ENCODE results near the gene BCL2L15. TPM values are rescaled to one million over a fixed set of nuclear protein-coding genes. Genes with fewer than 3 reads are reported as not detected.

BCL2L15 gene
- total and polyA plus RNA-seq, 2 of the 13 experiments (the other 11 are each of a cell fraction or from before 2014, with no cell fraction given): 0.03 to 0.27 TPM

DNA sequence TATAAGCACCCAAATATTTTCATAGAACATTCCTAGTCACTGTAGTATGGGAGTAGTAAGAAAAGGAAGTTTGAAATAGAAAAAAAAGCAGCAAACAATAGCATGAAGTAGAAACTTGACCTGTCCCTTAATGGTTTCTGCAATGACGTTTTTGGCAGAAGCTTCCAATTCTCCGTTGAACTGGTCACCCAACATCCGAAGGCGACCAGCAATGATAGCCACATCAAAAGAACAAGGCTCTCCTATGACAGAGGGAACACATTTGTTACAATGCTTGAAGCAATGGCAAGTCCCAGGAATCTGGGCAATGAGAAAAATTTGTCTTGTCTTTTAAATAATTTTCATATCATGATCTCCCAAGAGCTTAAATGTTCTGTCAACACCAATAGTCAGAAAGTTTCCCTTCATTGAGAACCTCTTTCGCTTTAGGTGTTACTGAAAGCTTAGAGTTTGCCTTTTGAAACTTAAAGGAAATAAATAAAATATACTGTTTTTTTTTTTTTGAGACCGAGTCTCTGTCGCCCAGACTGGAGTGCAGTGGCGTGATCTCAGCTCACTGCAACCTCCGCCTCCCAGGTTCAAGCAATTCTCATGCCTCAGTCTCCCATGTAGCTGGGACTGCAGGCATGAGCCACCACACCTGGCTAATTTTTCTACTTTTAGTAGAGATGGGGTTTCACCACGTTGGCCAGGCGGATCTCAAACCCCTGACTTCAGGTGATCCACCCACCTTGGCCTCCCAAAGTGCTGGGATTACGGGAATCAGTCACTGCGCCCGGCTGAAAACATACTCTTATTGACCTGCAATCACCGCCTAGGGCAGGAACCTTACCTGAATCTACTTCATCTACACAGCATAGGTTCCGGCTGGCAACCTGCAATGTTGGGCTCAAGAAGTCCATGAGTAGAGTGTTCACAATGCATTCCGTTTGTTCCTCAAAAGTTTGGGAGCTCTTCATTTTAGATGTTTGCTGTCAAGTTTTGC lies 672 bp downstream of the BCL2L15 start (continued):
- TF ChIP-seq, protein P1, sequence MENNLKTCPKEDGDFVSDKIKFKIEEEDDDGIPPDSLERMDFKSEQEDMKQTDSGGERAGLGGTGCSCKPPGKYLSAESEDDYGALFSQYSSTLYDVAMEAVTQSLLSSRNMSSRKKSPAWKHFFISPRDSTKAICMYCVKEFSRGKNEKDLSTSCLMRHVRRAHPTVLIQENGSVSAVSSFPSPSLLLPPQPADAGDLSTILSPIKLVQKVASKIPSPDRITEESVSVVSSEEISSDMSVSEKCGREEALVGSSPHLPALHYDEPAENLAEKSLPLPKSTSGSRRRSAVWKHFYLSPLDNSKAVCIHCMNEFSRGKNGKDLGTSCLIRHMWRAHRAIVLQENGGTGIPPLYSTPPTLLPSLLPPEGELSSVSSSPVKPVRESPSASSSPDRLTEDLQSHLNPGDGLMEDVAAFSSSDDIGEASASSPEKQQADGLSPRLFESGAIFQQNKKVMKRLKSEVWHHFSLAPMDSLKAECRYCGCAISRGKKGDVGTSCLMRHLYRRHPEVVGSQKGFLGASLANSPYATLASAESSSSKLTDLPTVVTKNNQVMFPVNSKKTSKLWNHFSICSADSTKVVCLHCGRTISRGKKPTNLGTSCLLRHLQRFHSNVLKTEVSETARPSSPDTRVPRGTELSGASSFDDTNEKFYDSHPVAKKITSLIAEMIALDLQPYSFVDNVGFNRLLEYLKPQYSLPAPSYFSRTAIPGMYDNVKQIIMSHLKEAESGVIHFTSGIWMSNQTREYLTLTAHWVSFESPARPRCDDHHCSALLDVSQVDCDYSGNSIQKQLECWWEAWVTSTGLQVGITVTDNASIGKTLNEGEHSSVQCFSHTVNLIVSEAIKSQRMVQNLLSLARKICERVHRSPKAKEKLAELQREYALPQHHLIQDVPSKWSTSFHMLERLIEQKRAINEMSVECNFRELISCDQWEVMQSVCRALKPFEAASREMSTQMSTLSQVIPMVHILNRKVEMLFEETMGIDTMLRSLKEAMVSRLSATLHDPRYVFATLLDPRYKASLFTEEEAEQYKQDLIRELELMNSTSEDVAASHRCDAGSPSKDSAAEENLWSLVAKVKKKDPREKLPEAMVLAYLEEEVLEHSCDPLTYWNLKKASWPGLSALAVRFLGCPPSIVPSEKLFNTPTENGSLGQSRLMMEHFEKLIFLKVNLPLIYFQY (CRISPR knock-in tag; IDR thresholded peaks at IDR 0.05; ENCODE audit: borderline replicate concordance): no peak
- TF ChIP-seq ZNF24 (IDR thresholded peaks at IDR 0.05): no peak
- TF ChIP-seq MZF1 (CRISPR knock-in tag; IDR thresholded peaks at IDR 0.05; ENCODE audit: borderline replicate concordance): no peak
- TF ChIP-seq, protein P2, sequence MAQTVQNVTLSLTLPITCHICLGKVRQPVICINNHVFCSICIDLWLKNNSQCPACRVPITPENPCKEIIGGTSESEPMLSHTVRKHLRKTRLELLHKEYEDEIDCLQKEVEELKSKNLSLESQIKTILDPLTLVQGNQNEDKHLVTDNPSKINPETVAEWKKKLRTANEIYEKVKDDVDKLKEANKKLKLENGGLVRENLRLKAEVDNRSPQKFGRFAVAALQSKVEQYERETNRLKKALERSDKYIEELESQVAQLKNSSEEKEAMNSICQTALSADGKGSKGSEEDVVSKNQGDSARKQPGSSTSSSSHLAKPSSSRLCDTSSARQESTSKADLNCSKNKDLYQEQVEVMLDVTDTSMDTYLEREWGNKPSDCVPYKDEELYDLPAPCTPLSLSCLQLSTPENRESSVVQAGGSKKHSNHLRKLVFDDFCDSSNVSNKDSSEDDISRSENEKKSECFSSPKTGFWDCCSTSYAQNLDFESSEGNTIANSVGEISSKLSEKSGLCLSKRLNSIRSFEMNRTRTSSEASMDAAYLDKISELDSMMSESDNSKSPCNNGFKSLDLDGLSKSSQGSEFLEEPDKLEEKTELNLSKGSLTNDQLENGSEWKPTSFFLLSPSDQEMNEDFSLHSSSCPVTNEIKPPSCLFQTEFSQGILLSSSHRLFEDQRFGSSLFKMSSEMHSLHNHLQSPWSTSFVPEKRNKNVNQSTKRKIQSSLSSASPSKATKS (CRISPR knock-in tag; IDR thresholded peaks at IDR 0.05): no peak
- no peak for TF ChIP-seq ETV5 (CRISPR knock-in tag; IDR thresholded peaks at IDR 0.05; ENCODE audit: borderline replicate concordance)
- TF ChIP-seq ATRX (CRISPR knock-in tag; IDR thresholded peaks at IDR 0.05; ENCODE audit: borderline replicate concordance): no peak
- no peak for TF ChIP-seq PCBP1 (IDR thresholded peaks at IDR 0.05; ENCODE audit: borderline replicate concordance, low read depth, low read length)
- TF ChIP-seq NCOA1 (CRISPR knock-in tag; IDR thresholded peaks at IDR 0.05): no peak
- TF ChIP-seq ZNF253 (CRISPR knock-in tag; IDR thresholded peaks at IDR 0.05; ENCODE audit: borderline replicate concordance): no peak
- TF ChIP-seq, protein P3, sequence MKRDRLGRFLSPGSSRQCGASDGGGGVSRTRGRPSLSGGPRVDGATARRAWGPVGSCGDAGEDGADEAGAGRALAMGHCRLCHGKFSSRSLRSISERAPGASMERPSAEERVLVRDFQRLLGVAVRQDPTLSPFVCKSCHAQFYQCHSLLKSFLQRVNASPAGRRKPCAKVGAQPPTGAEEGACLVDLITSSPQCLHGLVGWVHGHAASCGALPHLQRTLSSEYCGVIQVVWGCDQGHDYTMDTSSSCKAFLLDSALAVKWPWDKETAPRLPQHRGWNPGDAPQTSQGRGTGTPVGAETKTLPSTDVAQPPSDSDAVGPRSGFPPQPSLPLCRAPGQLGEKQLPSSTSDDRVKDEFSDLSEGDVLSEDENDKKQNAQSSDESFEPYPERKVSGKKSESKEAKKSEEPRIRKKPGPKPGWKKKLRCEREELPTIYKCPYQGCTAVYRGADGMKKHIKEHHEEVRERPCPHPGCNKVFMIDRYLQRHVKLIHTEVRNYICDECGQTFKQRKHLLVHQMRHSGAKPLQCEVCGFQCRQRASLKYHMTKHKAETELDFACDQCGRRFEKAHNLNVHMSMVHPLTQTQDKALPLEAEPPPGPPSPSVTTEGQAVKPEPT (CRISPR knock-in tag; IDR thresholded peaks at IDR 0.05; ENCODE audit: low read depth): no peak
- no peak for TF ChIP-seq PAWR (CRISPR knock-in tag; IDR thresholded peaks at IDR 0.05; ENCODE audit: borderline replicate concordance)

Data from HepG2 (cell line).